C4-2B (cell line): ENCODE data around the gene TF.

Experiments
- ZFX ChIP-seq: fragments of 450-650 bp; IDR thresholded peaks from 2 replicates; pipeline ENCODE4 v1.6.1; 2017
- TF ChIP-seq, protein P1 (sequence below): fragments of 450-650 bp; conservative IDR thresholded peaks from 2 replicates; pipeline ENCODE4 v1.5.1; 2017; ENCODE audit warnings: mild to moderate bottlenecking

DNA sequence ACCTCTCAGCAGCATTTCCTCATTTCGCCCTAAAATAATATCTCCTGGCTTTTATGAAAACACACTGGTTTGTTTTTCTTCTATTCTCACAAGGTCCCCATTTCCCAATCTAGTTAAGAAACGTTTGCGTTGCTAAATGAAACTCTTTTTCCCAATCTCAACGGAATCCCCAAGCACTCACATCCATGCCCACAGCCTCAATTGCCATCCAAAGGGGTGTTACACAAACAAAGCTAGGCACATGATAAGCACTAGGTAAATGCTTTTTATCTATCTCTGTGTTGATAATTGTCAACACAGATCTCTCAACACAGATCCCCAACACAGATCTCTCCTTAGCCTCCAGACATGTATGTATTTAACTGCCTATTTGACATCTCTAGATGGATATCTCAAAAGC, 35.2 kb upstream of the TF start:
- TF ChIP-seq, protein P1, sequence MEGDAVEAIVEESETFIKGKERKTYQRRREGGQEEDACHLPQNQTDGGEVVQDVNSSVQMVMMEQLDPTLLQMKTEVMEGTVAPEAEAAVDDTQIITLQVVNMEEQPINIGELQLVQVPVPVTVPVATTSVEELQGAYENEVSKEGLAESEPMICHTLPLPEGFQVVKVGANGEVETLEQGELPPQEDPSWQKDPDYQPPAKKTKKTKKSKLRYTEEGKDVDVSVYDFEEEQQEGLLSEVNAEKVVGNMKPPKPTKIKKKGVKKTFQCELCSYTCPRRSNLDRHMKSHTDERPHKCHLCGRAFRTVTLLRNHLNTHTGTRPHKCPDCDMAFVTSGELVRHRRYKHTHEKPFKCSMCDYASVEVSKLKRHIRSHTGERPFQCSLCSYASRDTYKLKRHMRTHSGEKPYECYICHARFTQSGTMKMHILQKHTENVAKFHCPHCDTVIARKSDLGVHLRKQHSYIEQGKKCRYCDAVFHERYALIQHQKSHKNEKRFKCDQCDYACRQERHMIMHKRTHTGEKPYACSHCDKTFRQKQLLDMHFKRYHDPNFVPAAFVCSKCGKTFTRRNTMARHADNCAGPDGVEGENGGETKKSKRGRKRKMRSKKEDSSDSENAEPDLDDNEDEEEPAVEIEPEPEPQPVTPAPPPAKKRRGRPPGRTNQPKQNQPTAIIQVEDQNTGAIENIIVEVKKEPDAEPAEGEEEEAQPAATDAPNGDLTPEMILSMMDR: no peak
- TF ChIP-seq ZFX: no peak
